ENCODE measurements around the gene PHF5A. TPM values are rescaled to one million over a fixed set of nuclear protein-coding genes. Genes with fewer than 3 reads are reported as not detected.

PHF5A gene
- polyA plus RNA-seq, 1 of the 3 experiments (the other 2 are of a cell fraction) = 39.6 TPM

- TF ChIP-seq USF1 (IDR thresholded peaks at IDR 0.05; ENCODE audit: borderline replicate concordance, low read depth) (no peak), RAD21 (IDR thresholded peaks at IDR 0.05; ENCODE audit: low read length) (no peak), YY1 (IDR thresholded peaks at IDR 0.05; ENCODE audit: low read depth) (no peak), CHD2 (IDR thresholded peaks at IDR 0.05; ENCODE audit: low read length, partially characterized antibody) (no peak), FOXM1 (IDR thresholded peaks at IDR 0.05; ENCODE audit: low read depth) (no peak)
Observed at GRCh38 chr22:41488596-41489385, 20.3 kb upstream of the PHF5A start (continued).

GRCh38 chr22:41488076-41488475, 19.6 kb upstream of the PHF5A start:
- no peak overlapping the region for H3K4me3 ChIP-seq (ENCODE audit: low read depth in 2 of 2, low read length in 1 of 2)
- ChIA-PET POLR2A (no interaction called here), CTCF (no interaction called here)
- H2AFZ ChIP-seq (ENCODE audit: low read depth) = no peak overlapping the region
- H3K9ac ChIP-seq = no peak overlapping the region
- peaks cover 39% of the 10 kb centered on the region for H3K79me2 ChIP-seq (ENCODE audit: insufficient read depth)
- no CpG with 5 or more reads among the region's 4 CpGs for WGBS (ENCODE audit: low lambda C conversion rate)
- no peaks in the 10 kb centered on the region for H4K20me1 ChIP-seq (ENCODE audit: insufficient read depth)
- H3K27me3 ChIP-seq (ENCODE audit: insufficient read depth) = no peaks in the 10 kb centered on the region
- H3K9me3 ChIP-seq = no peaks in the 10 kb centered on the region
- TF ChIP-seq NRF1 (IDR thresholded peaks at IDR 0.05; ENCODE audit: low read depth, low read length) (no peak), EZH2phosphoT487 (IDR thresholded peaks at IDR 0.05; ENCODE audit: borderline replicate concordance, low read depth) (no peak), SMC3 (IDR thresholded peaks at IDR 0.05; ENCODE audit: low read depth, low read length) (no peak), FOSL2 (IDR thresholded peaks at IDR 0.05; ENCODE audit: borderline replicate concordance, low read depth) (no peak), JUND (IDR thresholded peaks at IDR 0.05) (no peak), YY1 (IDR thresholded peaks at IDR 0.05; ENCODE audit: low read depth) (no peak), CHD2 (IDR thresholded peaks at IDR 0.05; ENCODE audit: low read length, partially characterized antibody) (no peak), TAF1 (IDR thresholded peaks at IDR 0.05; ENCODE audit: borderline replicate concordance, low read depth, low read length) (no peak), IRF3 (IDR thresholded peaks at IDR 0.05; ENCODE audit: low read depth, low read length) (no peak), USF1 (IDR thresholded peaks at IDR 0.05; ENCODE audit: borderline replicate concordance, low read depth) (no peak), REST (IDR thresholded peaks at IDR 0.05; ENCODE audit: low read depth, low read length) (no peak), TEAD4 (IDR thresholded peaks at IDR 0.05; ENCODE audit: borderline replicate concordance, insufficient read depth) (no peak), EP300 (IDR thresholded peaks at IDR 0.05; ENCODE audit: borderline replicate concordance in 1 of 2, low read depth in 1 of 2, low read length in 1 of 2) (no peak), ZBTB33 (IDR thresholded peaks at IDR 0.05; ENCODE audit: borderline replicate concordance, low read depth) (no peak), MAX (IDR thresholded peaks at IDR 0.05; ENCODE audit: low read depth) (no peak), MEF2A (IDR thresholded peaks at IDR 0.05; ENCODE audit: borderline replicate concordance, low read depth) (no peak)
- no peaks in the 10 kb centered on the region for H3K9me2 ChIP-seq
- H3K4me1 ChIP-seq (ENCODE audit: control insufficient read depth in 1 of 2, insufficient read depth in 2 of 2, low read depth in 1 of 2, low read length in 1 of 2) = peaks cover 0 to 5% of the 10 kb centered on the region in 2 experiments; a peak in 2 of 4 replicates
- H3K36me3 ChIP-seq (replicated peaks in 1 of 2; ENCODE audit: control insufficient read depth in 1 of 2, insufficient read depth in 2 of 2, low read length in 1 of 2) = no peaks in the 10 kb centered on the region
- no peak for DNase-seq
- no peaks in the 10 kb centered on the region for H3F3A ChIP-seq (replicated peaks; ENCODE audit: insufficient read depth)
- no peak overlapping the region for H3K27ac ChIP-seq (ENCODE audit: low read depth in 2 of 2, low read length in 1 of 2)
- H3K4me2 ChIP-seq = no peak overlapping the region
